LNCAP (cell line): ENCODE data around the gene FAM47E.

Experiments used
- CTCF ChIP-seq: fragments of 450-650 bp; IDR thresholded peaks from 2 replicates; pipeline ENCODE4 v1.5.1; 2017; ENCODE audit warnings: mild to moderate bottlenecking

FAM47E gene

DNA sequence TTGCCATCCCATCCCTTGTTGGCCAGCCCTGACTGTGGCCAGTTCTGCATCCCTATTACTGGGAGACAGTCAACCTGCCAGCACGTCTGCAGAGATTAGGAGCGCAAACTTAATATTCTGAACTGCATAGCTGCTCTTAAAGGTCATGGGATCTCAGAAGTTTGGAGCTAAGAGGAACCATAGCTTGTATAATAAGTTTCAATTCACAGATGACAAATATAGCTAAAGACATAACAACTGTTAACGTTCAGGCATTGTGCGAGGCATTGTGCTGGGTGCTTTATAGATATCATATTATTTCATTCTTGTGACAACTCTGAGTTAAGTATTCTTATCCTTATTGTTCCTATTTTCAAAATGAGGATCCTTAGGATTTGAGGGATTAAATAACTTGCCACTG, 41.6 kb upstream of the FAM47E start:
- no peak for TF ChIP-seq CTCF

GRCh38 chr4:76210452-76210851, 41.1 kb upstream of the FAM47E start:
- no peak for TF ChIP-seq CTCF

- no peak for TF ChIP-seq CTCF
Observed at GRCh38 chr4:76211769-76212708, 39.5 kb upstream of the FAM47E start.

- no peak for TF ChIP-seq CTCF
Observed at GRCh38 chr4:76212851-76213414, 38.6 kb upstream of the FAM47E start.

DNA sequence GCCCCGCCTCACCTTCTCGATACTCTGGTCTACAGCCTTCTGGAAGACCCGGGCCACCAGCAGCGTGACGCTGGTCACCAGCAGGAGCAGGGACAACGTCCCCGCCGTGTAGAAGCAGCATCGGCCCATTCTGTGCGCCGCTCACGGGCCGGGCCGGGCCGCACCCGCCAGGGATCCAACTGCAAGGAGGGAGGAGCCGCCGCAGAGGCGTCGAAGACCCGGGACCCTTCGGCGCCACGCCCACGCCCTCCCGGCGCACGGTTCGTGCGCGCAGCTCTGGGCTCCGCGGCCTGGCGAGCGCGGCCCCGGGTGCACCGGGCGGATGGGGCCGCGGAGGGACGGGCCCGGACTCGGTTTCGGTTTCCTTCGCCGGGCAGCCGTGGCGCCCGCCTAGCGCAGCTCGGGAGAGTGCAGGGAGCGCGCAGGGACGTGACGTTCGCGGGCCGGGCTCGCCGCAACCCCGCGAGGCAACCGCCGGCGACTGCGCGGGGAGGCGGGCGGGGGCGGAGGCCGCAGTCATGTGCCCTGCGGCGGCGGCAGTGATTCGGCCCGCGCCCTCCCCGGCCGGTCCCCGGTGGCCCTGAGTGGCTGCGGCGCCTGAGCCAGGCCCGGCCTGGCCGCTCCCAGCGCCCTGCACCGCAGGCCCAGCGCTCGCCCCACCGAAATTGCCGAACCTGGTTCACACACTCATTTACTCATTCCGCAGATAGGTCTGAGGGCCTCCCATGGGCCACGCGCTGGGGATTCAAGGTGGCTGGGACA, 37.9 kb upstream of the FAM47E start, which contains the start of gene SCARB2:
Gene SCARB2, minus strand, starts transcription at position 410 of the 762 bp plus-strand sequence. Its CDS starts 281 bp downstream, at position 129.
- TF ChIP-seq CTCF: no peak

DNA sequence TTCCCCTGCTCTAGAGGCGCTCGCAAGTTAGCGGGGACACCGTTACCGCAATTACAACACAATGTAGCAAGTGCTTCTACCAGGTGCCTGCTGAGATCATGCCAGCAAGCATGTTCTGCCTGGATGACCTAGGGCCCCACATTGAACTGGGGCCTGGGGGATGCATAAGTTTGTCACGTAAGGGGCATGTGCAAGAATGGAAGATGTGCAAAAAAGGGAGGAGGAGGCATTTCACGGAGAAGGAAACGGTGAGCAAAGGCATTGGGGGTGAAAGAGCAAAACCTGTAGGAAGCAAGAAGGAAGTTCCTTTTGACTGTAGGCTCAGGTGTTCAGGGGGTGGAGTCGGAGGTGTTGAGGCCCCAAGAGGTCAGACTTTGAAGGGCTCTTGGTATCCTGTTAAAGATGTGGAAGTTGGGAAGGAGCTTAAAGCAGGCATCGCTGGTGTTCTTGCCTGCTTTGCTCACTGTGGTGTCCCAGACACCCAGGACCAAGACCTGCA, 37.3 kb upstream of the FAM47E start:
- no peak for TF ChIP-seq CTCF

DNA sequence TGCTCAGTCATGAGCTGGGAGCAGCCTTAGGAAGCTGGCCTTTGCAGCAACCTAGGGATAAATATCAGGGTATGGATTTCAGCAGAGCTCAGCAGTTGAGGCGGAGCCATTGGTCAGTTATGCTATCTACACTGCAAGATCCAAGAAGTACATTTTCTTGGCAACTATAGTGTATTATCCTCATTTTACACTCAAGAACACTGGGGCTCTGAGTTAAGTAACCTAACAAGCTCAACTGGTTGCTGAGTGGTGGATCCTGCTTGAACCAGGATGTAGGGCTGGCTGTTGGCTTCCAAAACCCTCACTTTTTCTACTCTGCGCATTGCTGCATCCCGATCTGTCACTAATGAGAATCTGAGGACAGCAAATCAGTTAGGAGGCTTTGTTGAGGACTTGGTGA, 36.4 kb upstream of the FAM47E start:
- TF ChIP-seq CTCF: no peak
